ENCODE measurements around the gene NVL. TPM values are rescaled to one million over a fixed set of nuclear protein-coding genes. Genes with fewer than 3 reads are reported as not detected.

Gene NVL
- total RNA-seq, 1 experiment from 2014 or later = 33.4 TPM

GRCh38 chr1:224340453-224341384, 10.7 kb upstream of the NVL start (continued):
- TF ChIP-seq SP1 (CRISPR knock-in tag; conservative IDR thresholded peaks at IDR 0.05) (0 out of 2 replicates have a peak, but pooled peaks have one; percentile 33), ZBTB43 (CRISPR knock-in tag; IDR thresholded peaks at IDR 0.05) (0 out of 2 replicates have a peak, but pooled peaks have one; percentile 23)

DNA sequence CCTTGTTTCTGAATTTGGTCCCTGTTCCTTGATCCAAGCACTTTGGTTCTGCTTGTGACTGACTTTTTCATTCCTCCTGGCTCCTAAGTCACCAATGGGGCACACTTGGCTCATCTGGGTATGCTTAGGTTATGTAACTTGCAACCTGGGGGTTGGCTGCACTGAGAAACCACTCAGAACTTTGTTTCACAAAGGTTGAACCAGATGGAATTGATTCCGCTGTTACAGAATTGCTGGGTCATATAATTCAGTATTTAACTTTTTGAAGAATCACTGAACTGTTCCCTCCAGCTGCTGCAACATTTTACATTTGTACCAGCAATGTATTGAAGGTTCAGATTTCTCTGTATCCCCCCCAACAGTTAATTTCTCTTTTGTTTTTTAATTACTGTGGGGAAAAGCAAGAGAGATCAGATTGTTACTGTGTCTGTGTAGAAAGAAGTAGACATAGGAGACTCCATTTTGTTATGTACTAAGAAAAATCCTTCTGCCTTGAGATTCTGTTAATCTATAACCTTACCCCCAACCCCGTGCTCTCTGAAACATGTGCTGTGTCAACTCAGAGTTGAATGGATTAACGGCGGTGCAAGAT, 9.6 kb upstream of the NVL start:
- ChIA-PET CTCF (interaction anchor here (0.6 kb wide), 1 partner anchor 1959 kb away, joined by 4 read pairs; no protein-coding TSS in a partner anchor), POLR2A (no interaction called here)
- Mint-ChIP-seq H3K9me3 (peaks cover 40% of the 10 kb centered on the region), H3K4me3 (no peak overlapping the region), H3K4me1 (peaks cover 15% of the 10 kb centered on the region), H3K36me3 (peaks cover 31% of the 10 kb centered on the region), H3K27me3 (ENCODE audit: low read depth) (peaks cover 3% of the 10 kb centered on the region), H3K27ac (peak overlapping the region; percentile 73)
- no peak for ATAC-seq
- TF ChIP-seq ELF4 (CRISPR knock-in tag; IDR thresholded peaks at IDR 0.05; ENCODE audit: low read depth) (no peak), ZNF232 (CRISPR knock-in tag; IDR thresholded peaks at IDR 0.05) (no peak), ZNF263 (CRISPR knock-in tag; IDR thresholded peaks at IDR 0.05; ENCODE audit: low read depth) (no peak), ZNF138 (CRISPR knock-in tag; conservative IDR thresholded peaks at IDR 0.05) (no peak), ZNF423 (CRISPR knock-in tag; IDR thresholded peaks at IDR 0.05) (no peak)
- DNase-seq (ENCODE audit: low spot score) = no peak

DNA sequence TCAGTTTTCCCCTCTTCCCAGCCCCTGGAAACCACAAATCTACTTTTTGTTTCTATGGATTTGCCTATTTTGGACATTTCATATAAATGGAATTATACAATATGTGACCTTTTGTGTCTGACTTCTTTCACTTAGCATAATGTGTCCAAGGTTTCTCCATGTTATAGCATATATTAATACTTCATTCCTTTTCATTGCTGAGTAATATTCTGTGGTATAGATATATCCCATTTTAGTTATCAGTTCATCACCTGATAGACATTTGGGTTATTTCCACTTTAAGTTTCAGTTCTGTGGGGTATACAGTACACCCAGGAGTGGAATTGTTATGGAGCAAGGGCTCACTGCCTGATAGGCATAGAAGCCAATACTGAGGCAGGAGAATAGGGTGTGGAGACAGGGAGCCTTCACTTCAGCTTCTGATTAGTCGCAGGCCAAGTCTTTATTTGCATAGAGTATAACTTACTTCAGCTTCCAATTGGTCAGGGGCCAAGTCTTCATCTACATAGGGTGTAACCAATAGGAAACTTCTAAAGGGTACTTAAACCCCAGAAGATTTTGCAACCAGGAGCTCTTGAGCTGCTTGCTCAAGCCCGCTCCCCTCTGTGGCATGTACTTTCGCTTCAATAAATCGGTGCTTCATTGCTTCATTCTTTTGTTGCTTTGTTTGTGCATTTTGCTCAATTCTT, 8.3 kb upstream of the NVL start:
- Mint-ChIP-seq H3K36me3 (peaks cover 19% of the 10 kb centered on the region), H3K9me3 (peaks cover 27% of the 10 kb centered on the region), H3K27me3 (ENCODE audit: low read depth) (no peaks in the 10 kb centered on the region; the same call in 1 of the 2 replicates), H3K4me3 (no peak overlapping the region), H3K27ac (no peak overlapping the region), H3K4me1 (peaks cover 24% of the 10 kb centered on the region)
- no peak for DNase-seq (ENCODE audit: low spot score)
- ChIA-PET POLR2A (no interaction called here), CTCF (interaction anchor here (0.6 kb wide), 1 partner anchor 164 kb away, joined by 4 read pairs; no protein-coding TSS in a partner anchor)
- ATAC-seq = no peak; the same call in 1 of the 2 replicates
- TF ChIP-seq ELF4 (CRISPR knock-in tag; IDR thresholded peaks at IDR 0.05; ENCODE audit: low read depth) (no peak), IRF2 (CRISPR knock-in tag; IDR thresholded peaks at IDR 0.05; ENCODE audit: borderline replicate concordance, low read depth) (no peak), TP53 (CRISPR knock-in tag; IDR thresholded peaks at IDR 0.05) (no peak), GTF2I (CRISPR knock-in tag; conservative IDR thresholded peaks at IDR 0.05) (no peak), RELA (CRISPR knock-in tag; IDR thresholded peaks at IDR 0.05; ENCODE audit: borderline replicate concordance) (no peak), NFE2L1 (CRISPR knock-in tag; IDR thresholded peaks at IDR 0.05) (no peak), MYBL2 (CRISPR knock-in tag; IDR thresholded peaks at IDR 0.05) (no peak), ZNF232 (CRISPR knock-in tag; IDR thresholded peaks at IDR 0.05) (no peak), E2F1 (CRISPR knock-in tag; IDR thresholded peaks at IDR 0.05) (no peak), ZBTB21 (CRISPR knock-in tag; IDR thresholded peaks at IDR 0.05; ENCODE audit: borderline replicate concordance) (no peak), ZNF317 (CRISPR knock-in tag; IDR thresholded peaks at IDR 0.05; ENCODE audit: borderline replicate concordance, low read depth) (no peak), CREB1 (CRISPR knock-in tag; IDR thresholded peaks at IDR 0.05) (no peak), ARID4B (CRISPR knock-in tag; IDR thresholded peaks at IDR 0.05; ENCODE audit: borderline replicate concordance) (no peak)
- TF ChIP-seq, protein P1, sequence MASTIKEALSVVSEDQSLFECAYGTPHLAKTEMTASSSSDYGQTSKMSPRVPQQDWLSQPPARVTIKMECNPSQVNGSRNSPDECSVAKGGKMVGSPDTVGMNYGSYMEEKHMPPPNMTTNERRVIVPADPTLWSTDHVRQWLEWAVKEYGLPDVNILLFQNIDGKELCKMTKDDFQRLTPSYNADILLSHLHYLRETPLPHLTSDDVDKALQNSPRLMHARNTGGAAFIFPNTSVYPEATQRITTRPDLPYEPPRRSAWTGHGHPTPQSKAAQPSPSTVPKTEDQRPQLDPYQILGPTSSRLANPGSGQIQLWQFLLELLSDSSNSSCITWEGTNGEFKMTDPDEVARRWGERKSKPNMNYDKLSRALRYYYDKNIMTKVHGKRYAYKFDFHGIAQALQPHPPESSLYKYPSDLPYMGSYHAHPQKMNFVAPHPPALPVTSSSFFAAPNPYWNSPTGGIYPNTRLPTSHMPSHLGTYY (CRISPR knock-in tag; IDR thresholded peaks at IDR 0.05) = no peak
- TF ChIP-seq, protein P2, sequence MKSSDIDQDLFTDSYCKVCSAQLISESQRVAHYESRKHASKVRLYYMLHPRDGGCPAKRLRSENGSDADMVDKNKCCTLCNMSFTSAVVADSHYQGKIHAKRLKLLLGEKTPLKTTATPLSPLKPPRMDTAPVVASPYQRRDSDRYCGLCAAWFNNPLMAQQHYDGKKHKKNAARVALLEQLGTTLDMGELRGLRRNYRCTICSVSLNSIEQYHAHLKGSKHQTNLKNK (CRISPR knock-in tag; IDR thresholded peaks at IDR 0.05) = no peak

Data from WTC11 (cell line).